Fibroblast of skin of right quadriceps (primary cell): ENCODE results near the gene ADCY3.
A peak's percentile ranks its signal among the peaks of the same experiment; 100 is the strongest.

ENCODE experiments used
- DNase-seq: peaks from one replicate; pipeline ENCODE4 v3.0.0-alpha.2; 2013

Gene ADCY3

DNA sequence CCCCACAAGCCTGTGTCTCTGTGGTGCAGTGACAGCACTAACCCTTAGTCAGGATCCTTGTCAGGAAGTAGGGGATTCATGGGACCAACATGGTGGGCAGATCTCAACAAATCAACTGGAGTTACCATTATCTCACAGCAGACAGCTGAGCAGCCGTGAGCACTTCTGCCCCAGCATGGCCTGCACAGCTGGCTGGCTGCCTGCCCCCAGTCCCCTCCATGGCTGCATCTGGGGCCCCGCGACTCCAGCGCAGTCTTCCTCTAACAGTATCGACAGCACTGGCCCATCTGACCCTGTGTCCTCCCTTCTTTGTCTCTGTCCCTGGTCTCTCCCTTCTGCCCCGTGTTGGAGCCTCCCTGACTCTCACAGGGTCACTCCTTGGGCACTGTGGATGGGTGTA, 4.7 kb upstream of the ADCY3 start:
- DNase-seq = no peak

DNA sequence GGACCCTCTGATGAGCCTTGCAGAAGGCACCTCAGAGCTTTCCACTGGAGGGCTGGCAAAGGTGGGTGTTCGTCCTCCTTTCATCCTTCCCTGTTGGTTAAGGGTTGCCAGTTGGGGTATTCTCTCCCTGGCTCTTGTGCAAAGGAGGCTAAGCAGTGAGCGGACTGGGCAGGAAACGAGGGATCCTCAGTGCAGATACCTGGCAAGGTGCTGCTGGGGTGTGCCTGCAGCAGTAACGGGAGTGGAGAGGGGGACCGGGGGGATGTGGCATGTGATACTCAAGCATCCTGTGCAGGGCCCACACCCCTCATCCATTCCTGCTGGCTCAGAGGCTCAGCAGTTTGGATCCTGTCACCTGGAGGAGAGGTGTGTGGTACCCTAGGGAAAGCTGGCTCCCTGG, 4.2 kb upstream of the ADCY3 start:
- DNase-seq = no peak

DNA sequence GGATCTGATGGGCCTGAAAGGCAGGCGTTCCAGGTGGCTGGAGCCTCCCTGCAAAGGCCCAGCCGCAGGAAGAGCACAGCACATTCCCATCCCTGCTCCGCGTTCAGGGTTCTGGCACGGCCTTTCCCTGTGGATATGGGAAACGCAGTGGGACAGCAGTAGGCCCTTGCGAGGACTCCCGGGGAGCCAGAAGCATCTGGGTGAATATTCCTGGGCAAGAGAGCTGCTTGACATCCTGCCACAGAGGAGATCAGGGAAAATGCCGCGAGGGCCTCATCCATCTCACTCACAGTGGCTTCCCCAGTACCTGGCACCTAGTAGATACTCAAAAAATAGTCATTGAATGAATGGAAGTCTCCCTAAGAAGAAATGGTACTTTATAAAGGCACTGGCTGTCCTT, 3.1 kb upstream of the ADCY3 start:
- no peak for DNase-seq

DNA sequence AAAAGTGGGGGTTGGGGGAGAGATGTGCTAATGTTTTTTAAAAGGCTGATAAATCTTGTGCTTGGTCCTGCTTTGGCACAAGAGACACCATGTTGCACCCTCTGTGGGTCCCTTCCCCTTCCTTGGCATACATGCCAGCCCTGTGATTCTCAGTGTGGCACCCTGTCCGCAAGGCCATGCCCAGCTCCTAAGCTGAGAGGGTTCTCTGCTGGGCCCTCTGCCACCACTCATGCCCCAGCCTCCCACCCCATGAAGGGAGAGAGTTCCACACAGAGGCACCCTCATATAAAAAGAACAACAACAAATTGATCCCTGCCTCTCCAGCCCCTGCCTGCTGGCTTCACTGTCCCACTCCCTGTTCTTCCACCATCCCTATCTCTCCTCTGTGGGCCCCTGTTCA, 2.5 kb upstream of the ADCY3 start:
- no peak for DNase-seq

DNA sequence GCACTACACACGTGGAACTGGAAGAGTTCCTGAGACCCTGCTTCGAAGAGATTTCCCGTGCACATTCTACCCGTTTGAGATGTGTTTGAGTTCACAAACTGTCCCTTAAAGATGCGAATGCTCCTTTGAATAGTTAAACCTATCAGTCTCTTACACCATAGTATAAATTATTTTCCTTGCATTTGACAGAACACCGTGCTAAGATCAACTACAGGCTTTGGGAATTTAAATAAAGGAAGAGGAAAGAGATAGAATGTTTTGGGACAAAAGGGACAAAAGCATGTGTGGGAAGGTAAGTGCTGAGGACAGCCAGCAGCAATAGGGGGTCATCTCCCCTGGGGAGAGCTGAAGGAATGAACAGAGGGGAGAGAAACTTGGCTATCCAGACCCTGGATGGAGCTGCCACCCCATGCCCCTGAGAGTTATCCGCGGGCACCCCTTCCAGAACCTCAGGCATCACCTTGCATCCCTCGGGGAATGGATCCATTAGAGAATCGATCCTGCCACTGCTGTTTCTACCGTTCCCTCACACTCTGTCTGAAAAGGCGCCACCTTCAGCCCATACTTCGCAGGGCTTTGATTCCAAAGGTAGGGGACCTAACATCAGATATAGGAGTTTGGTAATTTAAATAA, 888 bp upstream of the ADCY3 start:
- DNase-seq = no peak

DNA sequence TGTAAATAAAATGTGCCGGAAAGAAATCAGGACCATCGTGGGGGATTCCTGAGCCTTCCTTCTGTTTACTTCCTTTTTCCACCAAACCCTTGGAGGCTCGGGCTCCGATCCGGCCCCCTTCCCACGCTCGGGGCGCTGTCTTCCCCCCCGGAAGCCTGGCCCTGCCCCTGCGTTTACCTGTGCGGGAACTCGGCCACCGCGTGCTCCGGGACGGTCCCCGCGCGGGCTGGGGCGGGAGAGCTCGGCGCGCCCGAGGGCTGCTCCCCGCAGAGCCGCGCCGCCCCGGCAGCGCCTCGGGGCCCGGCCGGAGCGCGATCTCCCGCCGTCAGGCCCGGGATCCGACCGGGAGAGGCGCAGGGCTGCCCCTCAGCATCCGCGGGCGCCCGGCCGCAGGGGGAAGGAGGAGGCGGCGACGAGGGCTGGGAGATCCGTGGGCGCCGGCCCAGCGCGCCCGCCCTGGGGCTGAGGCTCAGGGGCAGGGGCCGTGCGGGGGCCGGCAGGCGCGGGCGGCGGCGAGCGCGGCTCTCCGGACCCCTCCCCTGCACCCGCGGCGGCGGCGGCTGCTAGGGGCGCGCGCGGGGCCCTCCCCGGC, 435 bp downstream of the ADCY3 start:
- no peak for DNase-seq

DNA sequence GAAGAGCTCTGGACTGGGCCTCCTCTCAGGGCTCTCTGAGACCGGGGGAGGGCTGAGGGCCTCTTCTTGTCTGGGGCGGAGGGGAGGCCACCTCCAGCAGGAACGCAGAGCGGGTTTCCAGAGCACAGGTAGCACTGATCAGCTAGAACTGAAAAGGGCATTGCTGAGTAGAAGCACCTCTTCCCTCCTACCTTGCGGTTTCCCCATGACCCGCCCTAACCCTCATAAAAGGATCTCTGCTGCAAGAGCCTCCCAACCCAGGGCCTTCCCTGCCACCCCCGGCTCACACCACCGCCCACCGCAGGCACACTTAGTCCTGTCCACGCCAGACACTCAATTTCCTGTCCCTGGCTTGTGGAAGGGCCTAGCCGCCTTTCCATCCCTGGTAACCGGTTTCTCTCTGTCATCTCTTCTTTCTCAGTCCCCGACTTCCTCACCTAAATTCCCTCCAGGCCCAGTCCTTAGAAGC, 966 bp downstream of the ADCY3 start:
- no peak for DNase-seq

DNA sequence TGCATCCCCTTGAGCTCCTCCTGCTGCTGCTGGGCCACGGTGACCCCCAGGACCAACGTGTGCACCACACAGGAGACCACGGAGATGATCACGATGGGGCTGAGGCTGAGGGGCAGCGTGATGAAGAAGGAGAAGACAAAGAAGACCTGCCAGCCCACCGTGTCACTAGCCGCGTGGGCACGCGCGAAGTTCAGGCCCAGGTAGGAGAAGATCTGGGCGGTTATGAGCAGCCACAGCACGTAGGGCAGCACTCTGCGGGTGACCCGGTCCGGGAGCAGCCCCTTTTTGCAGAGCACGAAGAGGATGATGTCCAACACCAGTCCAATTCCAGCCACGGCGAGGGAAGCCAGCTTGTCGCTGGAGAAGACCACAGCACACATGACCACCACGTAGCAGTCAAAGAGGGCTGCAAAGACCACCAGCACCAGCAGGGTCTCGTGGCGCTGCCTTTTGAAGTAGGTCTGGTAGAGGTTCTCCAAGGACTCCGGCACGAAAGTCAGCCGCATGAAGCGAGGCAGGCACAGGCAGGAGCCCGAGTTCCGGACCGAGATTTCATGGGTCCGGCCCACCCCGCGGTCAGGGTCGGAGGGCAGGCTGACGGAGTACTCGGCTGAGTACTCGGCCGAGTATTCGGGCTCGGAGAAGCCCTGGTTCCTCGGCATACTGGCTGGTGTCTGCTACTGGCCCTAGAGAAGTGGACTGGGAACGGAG, 1.6 kb downstream of the ADCY3 start:
- no peak for DNase-seq

DNA sequence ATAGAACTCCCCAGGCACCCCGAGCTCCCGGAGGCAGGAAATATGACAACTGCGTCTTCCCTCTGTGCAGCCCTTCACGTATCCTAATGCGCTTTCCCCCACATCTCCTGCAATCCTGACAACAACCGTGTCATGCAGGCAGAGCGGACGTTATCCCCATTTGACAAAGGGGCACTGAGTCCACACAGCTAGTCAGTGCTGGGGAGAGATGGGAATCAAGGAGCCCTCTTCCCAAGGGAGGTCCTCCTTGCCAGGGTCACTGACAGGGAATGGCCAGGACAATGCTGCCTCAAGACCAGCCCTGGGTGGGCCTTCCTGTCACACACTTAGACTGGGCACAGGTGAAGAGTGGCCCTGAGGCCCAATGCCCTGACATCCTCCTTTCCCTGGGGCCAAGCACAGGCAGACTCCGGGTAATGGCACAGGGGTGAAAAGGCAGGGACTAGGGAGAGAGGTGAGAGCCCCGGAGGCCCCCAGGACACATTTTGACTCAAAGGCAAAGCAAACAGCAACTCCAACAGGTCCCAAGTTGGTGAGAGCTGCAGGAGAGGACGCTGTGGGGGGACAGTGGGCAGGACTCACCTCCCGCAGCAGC, 2.2 kb downstream of the ADCY3 start:
- no peak for DNase-seq

DNA sequence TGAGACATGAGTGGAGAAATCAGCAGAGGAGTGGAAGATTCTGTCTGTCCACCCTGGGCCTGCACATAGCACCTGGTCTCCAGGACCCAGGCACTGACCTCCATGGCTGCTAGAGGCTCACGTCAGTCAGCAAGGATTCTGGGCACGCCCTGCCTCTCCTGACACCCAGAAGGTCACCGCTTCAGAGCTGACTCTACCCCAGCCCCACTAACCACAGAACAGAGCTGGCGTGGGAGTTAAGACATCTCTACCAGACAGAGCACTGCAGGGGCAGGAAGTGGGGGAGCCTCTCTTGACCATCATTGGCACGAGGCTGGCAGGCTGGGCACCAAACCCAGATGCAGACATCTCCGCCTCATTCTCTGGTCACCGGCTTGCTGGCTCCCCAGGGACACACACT, 3.0 kb downstream of the ADCY3 start:
- no peak for DNase-seq

DNA sequence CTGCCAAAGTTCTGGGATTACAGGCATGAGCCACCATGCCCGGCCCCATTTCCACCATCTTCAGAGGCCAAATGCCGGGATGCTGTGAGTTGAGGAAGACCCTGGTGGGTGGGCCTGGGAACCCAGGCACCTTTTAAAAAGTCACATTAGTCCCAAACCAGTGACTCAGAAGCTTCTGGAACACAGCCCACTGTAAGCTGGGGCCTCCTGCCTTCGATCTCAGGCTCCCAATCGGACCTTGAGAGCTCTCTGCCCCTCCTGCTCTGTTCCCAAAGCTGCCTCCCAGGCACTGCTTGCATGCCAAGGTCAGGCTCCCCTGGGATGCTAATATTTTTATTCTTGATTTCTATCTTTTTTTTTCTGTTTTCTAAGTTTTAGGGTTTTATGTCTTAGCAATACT, 4.2 kb downstream of the ADCY3 start:
- DNase-seq = peak; percentile 40

DNA sequence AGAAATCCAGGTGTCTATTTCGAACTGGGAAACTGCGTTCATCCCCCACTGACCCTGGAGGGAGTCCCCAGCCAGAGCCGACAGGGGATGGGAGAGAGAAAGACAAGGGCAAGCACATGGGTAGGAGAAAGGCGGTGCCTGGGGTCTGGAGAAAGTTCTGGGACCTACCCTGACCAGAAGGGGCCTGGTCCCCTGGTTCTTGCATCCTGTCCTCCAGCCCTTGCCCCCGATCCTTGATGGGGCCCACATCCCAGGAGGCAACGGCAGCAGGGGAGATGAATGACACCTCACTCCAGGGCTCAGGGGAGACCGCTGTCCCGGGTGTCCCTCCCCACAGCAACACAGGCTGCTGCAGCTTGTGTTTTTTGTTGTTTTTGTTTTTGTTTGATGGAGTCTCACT, 4.9 kb downstream of the ADCY3 start:
- no peak for DNase-seq

DNA sequence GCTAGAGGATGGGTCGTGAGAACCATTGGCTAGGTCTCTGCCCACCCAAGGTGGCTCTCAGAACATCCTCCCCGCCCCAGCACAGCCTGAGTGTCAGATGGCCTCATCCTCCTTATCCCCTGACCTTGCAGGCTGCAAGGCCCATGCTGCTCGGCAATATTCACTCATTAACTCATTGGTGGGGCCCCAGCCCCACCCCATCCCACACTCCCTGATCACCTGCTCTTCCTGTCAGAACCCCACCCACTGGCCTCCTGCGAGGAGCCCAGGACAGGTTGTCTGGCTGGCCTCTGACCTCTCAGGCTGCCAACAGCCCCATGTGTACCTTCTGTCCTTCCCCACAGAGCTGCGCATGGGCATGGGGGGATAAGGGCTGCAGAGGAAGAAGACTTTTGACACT, 5.3 kb downstream of the ADCY3 start:
- no peak for DNase-seq

DNA sequence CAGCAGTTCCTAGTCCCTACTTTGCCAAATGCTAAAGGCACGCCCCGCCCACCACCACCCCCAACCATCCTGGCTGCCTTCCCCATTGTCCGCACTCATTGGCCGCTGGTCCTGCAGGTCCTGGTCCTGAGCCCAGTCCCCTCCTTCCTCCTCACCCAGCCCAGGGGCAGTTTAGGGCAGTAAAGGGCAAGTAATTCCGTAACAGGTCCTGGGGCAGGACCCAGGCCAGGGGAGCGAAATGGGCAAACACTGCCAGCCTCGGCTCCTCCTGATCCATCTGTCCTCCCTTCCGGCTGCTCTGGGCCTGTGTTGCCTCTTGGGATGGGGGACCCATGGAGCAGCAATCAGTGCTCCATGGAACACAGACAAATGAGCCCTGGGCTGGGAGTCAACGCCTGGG, 6.1 kb downstream of the ADCY3 start:
- DNase-seq = no peak

DNA sequence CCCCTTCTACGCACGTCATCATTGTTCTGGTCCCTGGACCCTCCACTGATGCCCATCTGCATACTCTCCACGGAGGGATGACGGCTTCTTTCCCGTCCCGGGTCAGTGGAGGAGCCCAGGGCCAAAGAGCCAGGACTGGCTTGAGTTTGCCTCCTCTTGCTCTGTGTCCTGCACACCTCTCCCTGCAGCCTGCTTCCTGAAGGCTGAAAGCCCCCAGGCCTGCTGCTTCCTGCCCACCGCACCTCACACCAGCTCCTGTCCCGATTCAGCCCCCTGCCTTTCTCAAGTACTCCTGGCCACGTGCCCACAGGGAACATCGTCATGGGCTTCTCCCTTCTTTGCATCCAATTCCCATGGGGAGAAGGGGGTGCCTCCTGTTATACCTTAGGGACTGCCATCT, 7.1 kb downstream of the ADCY3 start:
- DNase-seq = no peak

DNA sequence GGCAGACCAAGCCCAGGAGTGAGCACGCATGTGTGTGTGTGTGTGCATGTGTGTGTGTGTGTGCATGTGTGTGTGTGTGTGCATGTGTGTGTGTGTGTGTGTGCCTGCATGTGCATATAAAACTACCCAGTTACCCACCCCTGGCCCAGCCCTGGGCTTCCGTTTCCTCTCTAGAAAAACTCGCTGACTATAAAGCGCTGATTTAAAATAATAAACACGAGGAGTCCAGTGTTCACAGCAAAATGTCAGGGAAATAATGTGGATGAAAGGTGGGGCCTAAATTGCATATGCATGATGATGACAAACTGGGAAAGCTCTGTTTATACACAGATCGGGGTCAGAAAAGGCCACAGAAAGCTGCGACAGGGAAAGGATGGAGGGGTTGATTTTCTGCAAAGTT, 7.5 kb downstream of the ADCY3 start:
- no peak for DNase-seq

DNA sequence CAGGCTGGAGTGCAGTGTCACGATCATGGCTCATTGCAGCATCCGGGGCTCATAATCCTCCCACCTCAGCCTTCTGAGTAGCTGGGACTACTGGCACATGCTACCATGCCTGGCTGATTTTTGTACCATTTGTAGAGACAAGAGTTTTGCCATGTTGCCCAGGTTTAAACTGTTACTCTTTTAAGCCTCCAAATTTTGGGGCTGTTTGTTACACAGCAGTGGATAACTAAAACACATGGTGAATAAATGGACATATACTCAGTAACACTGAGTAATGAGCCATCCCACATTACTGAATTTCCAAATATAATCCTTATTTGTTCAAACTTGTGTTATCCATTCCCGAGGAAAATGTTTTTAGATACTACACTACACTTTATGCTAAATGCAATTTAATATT, 9.8 kb downstream of the ADCY3 start:
- DNase-seq = no peak

DNA sequence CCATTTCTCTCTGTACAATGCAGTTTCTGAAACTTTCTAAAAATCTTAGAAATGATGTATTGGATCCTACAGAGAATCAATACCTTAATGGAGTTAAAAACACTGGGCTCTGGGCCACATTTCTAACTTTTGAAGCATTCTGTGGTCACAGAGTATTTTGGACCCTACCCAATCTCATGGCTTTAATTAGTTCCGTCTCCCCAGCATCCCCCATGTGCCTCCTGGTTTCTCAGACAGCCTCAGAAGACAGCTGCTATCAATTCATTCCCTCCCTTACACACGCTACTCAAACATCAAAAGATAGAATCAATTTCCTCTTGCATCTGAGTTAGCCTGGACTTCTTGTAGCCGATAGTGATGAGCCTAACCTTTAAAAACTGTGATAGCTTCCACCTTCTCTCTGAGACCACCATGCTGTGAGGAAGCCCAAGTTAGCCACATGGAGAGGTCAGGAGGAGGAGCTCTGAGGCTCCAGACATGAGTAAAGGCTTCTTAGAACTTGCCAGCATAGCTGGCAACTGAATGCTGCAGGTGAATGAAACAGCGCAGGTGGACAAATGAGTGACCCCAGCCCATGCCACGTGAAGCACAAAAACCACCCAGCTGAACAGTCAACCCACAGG, 10.4 kb downstream of the ADCY3 start:
- DNase-seq = peak; percentile 93

DNA sequence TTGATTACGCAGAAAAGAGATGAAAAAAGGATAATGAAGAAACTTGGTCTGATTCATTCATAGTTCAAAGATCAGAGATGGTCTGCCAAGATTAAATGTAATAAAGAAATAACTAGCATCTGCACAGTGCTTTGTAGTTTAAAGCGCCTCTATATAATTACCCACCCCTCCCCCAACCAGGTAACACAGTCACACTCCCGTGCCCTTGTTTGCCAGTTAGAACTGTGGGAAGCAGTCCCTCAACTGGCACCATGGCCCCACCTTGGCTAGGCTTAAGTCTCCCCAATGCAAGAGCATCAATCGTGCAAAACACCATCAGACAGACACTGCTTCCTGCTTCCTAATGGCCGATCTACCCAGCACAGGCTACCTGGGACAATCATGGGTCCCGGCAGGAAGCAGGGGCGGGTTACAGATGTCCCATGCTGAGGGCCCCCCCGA, 11.6 kb downstream of the ADCY3 start:
- no peak for DNase-seq

DNA sequence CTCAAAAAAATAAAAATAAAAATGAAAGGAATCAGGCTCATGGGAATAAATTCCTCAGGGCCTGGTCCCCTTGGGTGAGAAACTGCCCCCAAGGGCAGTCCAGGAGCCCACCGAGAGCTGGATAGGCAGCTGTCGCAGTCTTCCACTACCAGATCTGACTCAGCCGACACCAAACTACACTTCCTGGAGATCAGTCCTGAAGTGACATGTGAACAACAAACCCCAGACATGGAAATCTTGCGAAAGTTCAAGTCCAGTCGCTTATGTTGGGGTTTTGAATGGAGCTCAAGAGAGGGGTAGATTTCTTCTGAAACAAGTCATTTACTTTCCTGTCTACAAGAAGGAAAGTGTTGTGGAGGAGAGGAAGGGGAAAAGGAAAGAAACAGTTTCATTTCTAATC, 12.9 kb downstream of the ADCY3 start:
- peak; percentile 40 for DNase-seq

DNA sequence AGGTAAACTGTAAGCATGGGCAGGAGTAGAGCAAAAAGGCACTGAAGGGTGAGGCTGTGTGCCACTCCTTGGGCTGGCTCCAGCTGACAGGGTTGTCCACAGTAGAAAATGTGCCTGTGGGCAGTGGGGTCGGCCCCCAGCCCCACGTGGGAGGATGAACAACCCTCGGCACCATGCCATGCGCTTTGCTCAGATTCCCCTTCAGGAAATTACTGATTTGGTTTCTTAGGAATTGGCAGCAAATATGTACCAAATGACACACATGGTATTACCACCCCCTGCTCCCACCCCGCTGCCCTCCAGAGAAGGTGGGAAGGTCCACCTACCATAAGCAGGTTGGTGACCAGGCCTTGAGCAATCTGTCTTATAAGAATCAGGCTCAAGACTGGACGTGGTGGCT, 13.6 kb downstream of the ADCY3 start:
- DNase-seq = no peak

DNA sequence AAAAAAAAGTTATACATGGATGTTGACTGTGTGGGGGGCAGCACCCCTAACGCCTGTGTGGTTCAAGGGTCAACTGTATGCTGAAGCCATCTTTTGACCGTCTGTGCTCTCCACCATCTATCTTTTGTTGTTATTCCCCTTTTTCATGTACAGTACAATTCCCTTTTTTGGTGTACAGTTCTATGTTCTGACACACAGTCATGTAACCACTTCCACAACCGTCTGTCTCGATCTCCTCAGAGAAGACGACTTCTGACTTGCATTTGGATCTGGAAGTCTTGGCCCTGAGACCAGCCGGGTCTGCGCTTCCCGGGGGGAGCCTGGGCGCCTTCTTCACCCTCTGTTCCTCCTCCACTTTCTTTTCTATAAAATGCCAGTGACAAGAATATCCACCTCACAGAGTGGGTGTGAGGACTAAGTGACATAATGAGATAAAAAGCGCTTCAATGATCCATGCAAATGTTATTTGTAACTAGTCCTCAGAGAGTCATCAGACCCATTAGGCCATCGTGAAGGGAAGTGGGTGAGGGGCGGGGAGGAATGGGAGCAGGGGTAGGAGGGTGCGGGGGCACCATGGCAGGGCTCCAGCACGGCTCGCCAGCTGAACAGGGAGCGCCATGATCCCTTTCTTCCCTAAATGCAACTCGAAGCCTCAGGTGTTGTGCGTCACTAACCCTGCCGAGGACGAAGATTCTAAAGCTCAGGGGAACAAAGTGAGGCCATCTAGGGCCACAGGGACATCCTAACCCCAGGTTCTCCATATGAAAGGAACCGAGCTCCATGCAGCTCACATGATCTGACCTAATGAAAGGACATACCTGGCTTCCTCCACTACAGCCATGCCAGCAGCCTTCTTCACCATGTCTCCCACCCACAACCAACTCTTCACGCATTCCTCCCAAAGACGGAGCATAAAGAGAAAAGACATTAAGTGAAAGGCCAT, 16.6 kb downstream of the ADCY3 start:
- DNase-seq = no peak
